NK-92 (cell line): ENCODE results near the gene CNDP2.
"Not testable (repeated sequence)": the region's sequence is repeated elsewhere in the genome, so short reads cannot be mapped to it uniquely, and the experiment has no call there.

Experiments used
- DNase-seq: peaks from one replicate; lab custom pipeline; 2025; ENCODE audit not compliant: unreplicated experiment; lab: John Stamatoyannopoulos, UW

The CNDP2 gene

GRCh38 chr18:74516271-74517235 lies 20.4 kb downstream of the CNDP2 start:
- no peak for DNase-seq

DNA sequence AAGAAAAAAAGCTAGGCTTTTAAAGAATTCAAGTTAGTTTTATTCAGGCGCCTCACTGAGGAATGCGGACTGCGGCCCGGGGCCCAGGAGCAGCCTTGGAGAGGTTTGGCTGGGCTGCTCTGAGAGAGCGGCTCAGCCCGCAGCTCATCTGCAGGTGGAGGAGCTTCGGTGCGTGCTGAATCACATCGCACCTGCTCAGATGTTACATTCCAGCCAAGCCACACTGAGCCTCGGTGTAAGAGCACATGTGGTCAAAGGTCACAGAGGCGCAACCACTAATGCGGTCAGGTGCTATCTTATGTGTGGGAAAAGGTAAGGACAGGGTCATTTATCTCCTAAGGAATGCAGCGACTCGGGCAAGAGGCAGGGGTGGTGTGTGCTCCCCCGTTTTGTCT lies 21.1 kb downstream of the CNDP2 start:
- DNase-seq, result no peak

- DNase-seq, result no peak
These were observed 22.5 kb downstream of the CNDP2 start for GRCh38 chr18:74518456-74519295.

GRCh38 chr18:74519320-74520095 lies 23.3 kb downstream of the CNDP2 start:
- DNase-seq, result no peak

DNA sequence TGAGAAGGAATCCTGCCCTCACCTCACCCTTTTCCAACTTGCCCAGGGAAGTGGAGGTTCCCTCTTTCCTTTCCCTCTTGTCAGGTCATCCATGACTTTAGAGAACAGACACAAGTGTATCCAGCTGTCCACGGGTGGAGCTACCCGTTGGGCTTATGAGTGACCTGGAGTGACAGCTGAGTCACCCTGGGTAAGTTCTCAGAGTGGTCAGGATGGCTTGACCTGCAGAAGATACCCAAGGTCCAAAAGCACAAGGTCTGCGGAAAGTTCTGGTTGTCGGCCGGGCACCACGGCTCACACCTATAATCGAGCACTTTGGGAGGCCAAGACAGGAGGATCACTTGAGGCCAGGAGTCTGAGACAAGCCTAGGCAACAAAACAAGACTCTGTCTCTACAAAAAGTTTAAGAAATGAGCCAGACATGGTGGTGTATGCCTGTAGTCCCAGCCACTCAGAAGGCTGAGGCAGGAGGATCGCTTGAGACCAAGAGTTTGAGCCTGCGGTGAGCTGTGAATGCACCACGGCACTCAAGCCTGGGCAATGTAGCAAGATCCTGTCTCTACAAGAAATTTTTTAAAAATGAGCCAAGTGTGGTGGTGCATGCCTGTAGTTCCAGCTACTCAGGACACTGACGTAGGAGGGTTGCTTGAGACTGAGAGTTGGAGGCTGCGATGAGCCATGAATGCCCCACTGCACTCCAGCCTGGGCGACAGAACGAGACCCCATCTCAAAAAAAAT lies 24.1 kb downstream of the CNDP2 start:
- DNase-seq, result no peak

GRCh38 chr18:74521068-74521725 lies 25.0 kb downstream of the CNDP2 start:
- no peak for DNase-seq

- DNase-seq, result no peak
These were observed 26.7 kb downstream of the CNDP2 start for GRCh38 chr18:74522635-74523548.

DNA sequence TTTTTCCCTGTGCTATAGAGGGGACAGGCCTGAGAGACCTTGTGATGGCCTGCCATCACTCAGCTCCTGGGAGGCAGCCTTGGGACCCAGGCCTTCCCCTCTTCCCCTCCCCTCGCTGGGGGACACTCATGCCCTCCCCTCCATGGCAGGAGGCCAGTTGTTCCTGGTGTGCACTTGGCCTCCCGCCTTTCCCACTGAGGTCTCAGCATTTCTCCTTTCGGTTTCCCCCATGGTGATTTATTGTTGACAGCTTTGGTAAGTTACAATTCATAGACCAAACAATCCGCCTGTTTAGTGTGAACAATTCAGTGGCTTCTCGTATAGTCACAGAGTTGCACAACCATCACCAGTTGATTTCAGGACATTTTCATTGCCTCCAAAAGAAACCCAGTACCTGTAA lies 27.9 kb downstream of the CNDP2 start:
- DNase-seq, result no peak

DNA sequence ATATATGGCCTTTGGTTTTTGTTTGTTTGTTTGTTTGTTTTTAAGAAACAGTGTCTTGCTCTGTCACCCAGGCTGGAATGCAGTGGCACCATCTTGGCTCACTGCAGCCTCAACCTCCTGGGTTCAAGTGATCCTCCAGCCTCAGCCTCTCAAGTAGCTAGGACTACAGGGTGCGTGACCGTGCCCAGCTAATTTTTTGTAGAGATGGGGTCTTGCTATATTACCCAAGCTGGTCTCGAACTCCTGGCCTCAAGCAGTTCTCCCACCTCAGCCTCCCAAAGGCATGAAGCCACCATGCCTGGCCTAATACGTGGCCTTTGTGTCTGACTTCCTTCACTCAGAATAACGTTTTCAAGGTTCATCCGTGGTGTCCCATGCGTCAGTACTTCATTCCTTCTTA lies 28.8 kb downstream of the CNDP2 start:
- DNase-seq, result not testable (repeated sequence)

GRCh38 chr18:74525741-74526140 lies 29.6 kb downstream of the CNDP2 start:
- no peak for DNase-seq

GRCh38 chr18:74526488-74526887 lies 30.3 kb downstream of the CNDP2 start:
- DNase-seq, result no peak

- DNase-seq, result no peak
These were observed 32.3 kb downstream of the CNDP2 start for GRCh38 chr18:74528478-74528877.

DNA sequence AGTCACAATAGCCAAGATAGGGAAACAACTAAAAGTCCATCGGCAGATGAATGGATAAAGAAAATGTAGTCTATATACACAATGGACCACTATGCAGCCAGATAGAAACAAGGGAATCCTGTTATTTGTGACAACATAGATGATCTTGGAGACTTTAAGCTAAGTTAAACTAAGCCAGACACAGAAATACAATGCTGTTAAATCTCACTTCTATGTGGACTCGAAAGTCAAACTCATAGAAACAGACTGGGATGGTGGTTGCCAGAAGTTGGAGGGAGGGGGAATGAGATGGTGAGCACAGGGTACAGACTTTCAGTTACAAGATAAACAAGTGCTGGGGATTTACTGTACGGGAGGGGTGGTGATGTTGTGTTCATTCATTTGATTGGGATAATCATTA lies 32.8 kb downstream of the CNDP2 start:
- DNase-seq, result no peak

- DNase-seq, result no peak
These were observed 33.2 kb downstream of the CNDP2 start for GRCh38 chr18:74529378-74529777.

DNA sequence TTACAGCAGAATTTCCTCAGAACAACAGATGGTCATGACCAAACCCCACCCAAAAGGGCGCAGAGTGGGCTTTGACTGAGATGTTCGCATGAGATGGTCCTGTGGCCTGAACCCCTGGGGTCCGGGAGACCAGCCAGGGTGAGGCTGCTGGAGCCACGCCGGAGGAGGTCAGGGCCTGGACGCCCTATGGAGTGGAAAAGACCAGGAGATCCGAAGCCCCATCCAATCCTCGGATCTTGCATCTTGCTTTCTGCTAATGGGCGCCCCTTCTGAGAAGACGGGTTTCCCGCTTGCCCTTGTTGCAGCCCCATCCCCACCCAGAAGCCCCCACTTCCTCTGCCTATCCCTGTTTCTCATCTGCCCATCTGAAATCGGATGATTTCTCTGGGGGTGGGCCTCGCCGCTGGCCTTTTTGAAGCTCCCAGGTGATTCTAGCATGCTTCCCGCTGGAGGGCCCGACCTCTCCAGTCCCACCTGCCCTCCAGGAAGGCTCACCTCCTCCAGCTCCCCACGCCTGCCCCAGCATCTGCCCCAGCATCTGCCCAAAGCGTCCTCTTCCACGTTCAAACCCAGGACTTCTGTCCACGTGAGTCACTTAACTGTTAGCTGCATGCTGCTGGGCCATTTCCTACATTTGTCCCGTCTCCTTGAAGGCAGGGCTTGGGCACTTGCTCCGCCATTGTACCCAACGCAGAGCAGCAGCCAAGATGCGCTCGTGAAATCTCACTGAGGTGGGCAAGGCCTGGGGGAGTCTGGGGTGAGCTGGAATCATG lies 33.8 kb downstream of the CNDP2 start:
- DNase-seq, result no peak

- no peak for DNase-seq
These were observed 34.4 kb downstream of the CNDP2 start for GRCh38 chr18:74530584-74530862.

DNA sequence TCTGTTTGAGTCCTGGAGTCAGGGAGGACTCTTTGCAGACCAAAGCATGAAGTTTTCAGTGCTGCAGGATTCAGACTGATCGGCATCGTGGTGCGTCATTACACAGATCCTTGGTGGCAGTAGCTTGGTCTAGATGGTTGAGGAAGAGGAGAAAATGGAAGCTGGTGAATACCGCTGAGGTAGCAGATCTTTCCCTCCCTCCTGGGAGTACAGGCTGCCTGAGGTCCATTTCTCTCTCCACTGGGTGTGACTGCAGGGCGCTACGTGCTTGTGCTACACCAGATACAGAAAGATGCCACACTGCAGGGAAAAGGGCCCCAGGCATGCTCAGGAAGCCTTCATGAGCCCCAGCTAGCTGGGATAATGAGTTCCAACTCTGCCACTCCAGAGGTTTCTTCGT lies 34.9 kb downstream of the CNDP2 start:
- DNase-seq, result no peak

- no peak for DNase-seq
These were observed 36.4 kb downstream of the CNDP2 start for GRCh38 chr18:74532511-74533025.
